ENCODE measurements around the gene ARMH4. TPM values are rescaled to one million over a fixed set of nuclear protein-coding genes. Genes with fewer than 3 reads are reported as not detected.

Gene ARMH4
- total RNA-seq, 2 donors from 2014 or later: 0.57 to 2.8 TPM

DNA sequence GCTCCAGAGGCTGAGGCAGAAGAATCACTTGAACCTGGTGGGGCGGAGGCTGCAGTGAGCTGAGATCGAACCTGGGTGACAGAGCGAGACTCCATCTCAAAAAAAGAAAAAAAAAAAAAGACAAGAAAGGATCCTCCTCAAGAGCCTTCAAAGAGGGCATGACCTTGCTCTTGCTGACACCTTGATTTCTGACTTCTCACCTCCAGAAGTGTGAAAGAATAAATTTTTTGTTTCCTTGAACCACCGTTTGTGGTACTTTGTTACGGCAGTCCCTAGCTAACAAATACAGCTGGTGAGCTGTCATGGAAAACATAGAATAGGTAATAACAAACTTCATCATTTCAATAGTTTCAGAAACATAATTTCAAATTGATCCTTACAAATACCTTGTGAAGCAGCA lies 46.1 kb upstream of the ARMH4 start:
- no peak overlapping the region for H3K4me3 ChIP-seq
- H3K36me3 ChIP-seq: no peaks in the 10 kb centered on the region
- no peaks in the 10 kb centered on the region for H3K4me1 ChIP-seq
- TF ChIP-seq, protein P1, sequence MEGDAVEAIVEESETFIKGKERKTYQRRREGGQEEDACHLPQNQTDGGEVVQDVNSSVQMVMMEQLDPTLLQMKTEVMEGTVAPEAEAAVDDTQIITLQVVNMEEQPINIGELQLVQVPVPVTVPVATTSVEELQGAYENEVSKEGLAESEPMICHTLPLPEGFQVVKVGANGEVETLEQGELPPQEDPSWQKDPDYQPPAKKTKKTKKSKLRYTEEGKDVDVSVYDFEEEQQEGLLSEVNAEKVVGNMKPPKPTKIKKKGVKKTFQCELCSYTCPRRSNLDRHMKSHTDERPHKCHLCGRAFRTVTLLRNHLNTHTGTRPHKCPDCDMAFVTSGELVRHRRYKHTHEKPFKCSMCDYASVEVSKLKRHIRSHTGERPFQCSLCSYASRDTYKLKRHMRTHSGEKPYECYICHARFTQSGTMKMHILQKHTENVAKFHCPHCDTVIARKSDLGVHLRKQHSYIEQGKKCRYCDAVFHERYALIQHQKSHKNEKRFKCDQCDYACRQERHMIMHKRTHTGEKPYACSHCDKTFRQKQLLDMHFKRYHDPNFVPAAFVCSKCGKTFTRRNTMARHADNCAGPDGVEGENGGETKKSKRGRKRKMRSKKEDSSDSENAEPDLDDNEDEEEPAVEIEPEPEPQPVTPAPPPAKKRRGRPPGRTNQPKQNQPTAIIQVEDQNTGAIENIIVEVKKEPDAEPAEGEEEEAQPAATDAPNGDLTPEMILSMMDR (IDR thresholded peaks at IDR 0.05): no peak
- H3K27ac ChIP-seq: no peak overlapping the region
- DNase-seq: no peak
- intact Hi-C loops (cut with DNase I): no loop called here
- H3K9ac ChIP-seq (ENCODE audit: low read depth in 2 of 2, low read length in 2 of 2): no peak overlapping the region
- no peaks in the 10 kb centered on the region for H3K9me3 ChIP-seq
- no peaks in the 10 kb centered on the region for H3K27me3 ChIP-seq

- intact Hi-C loops (cut with DNase I): no loop called here
- no peaks in the 10 kb centered on the region for H3K9me3 ChIP-seq
- H3K9ac ChIP-seq (ENCODE audit: low read depth in 2 of 2, low read length in 2 of 2): no peak overlapping the region
- H3K36me3 ChIP-seq: no peaks in the 10 kb centered on the region
- no peak overlapping the region for H3K4me3 ChIP-seq
- no peaks in the 10 kb centered on the region for H3K4me1 ChIP-seq
- no peak overlapping the region for H3K27ac ChIP-seq
- DNase-seq: no peak
- no peaks in the 10 kb centered on the region for H3K27me3 ChIP-seq
- TF ChIP-seq, protein P1 (IDR thresholded peaks at IDR 0.05): no peak
These were observed 44.2 kb upstream of the ARMH4 start for GRCh38 chr14:58196198-58196597.

- no peaks in the 10 kb centered on the region for H3K27me3 ChIP-seq
- H3K4me1 ChIP-seq: no peaks in the 10 kb centered on the region
- no peaks in the 10 kb centered on the region for H3K9me3 ChIP-seq
- intact Hi-C loops (cut with DNase I): no loop called here
- no peak overlapping the region for H3K4me3 ChIP-seq
- H3K27ac ChIP-seq: no peak overlapping the region
- H3K36me3 ChIP-seq: no peaks in the 10 kb centered on the region
- DNase-seq: no peak
- TF ChIP-seq, protein P1 (IDR thresholded peaks at IDR 0.05): no peak
- H3K9ac ChIP-seq (ENCODE audit: low read depth in 2 of 2, low read length in 2 of 2): no peak overlapping the region
These were observed 41.5 kb upstream of the ARMH4 start for GRCh38 chr14:58193542-58193941.

- Histone ChIP-seq H3K9me3 (no peaks in the 10 kb centered on the region), H3K27ac (no peak overlapping the region), H3K9ac (ENCODE audit: low read depth in 2 of 2, low read length in 2 of 2) (no peak overlapping the region), H3K36me3 (no peaks in the 10 kb centered on the region), H3K27me3 (no peaks in the 10 kb centered on the region), H3K4me3 (no peak overlapping the region), H3K4me1 (no peaks in the 10 kb centered on the region)
- intact Hi-C loops (cut with DNase I): no loop called here
- no peak for DNase-seq
- TF ChIP-seq, protein P1 (IDR thresholded peaks at IDR 0.05): no peak
These were observed 40.0 kb upstream of the ARMH4 start for GRCh38 chr14:58191763-58192601.

DNA sequence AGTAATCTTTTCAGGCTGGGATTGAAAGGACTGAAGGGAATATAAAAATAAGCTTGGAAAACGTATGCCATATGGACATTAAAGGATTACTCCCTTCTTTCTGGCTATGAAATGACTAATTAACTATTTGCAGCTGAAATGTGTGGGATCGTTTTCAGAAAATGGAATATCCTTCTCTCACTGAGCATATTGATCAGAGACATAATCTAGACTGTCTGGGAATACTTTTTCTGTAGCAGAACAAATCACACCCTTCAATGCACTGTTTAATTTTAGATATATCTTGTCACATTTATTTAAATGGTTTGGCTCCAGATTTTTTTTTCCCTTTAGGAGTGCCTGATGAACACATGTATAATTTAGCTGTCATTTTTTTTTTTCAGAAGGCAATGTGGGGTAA lies 37.2 kb upstream of the ARMH4 start:
- no peak overlapping the region for H3K9ac ChIP-seq (ENCODE audit: low read depth in 2 of 2, low read length in 2 of 2)
- no peaks in the 10 kb centered on the region for H3K27me3 ChIP-seq
- no peak overlapping the region for H3K27ac ChIP-seq
- DNase-seq: no peak
- no peaks in the 10 kb centered on the region for H3K36me3 ChIP-seq
- intact Hi-C loops (cut with DNase I): no loop called here
- H3K9me3 ChIP-seq: no peaks in the 10 kb centered on the region
- TF ChIP-seq, protein P1 (IDR thresholded peaks at IDR 0.05): no peak
- no peaks in the 10 kb centered on the region for H3K4me1 ChIP-seq
- no peak overlapping the region for H3K4me3 ChIP-seq

All from colonic mucosa (tissue), 4 donors.